Loucy (cell line): ENCODE data around the gene CFAP298.

Experiments used
- H2AFZ ChIP-seq: fragments of 200-600 bp; sonication (generic); 2 replicates; pipeline ENCODE4 v1.6.0; 2016; ENCODE audit warnings: antibody characterized with exemption, mild to moderate bottlenecking, low read length, moderate library complexity
- H3F3A ChIP-seq: fragments of 200-600 bp; 2 replicates; pipeline ENCODE4 v1.6.0; 2016; ENCODE audit warnings: antibody characterized with exemption, low read depth, mild to moderate bottlenecking
- H3K27me3 ChIP-seq: fragments of 200-600 bp; sonication (generic); 2 replicates; pipeline ENCODE4 v1.6.1; 2014; ENCODE audit warnings: low read length, mild to moderate bottlenecking; ENCODE audit not compliant: insufficient read depth, poor library complexity, severe bottlenecking
- H3K36me3 ChIP-seq: fragments of 200-600 bp; sonication (generic); 2 replicates; pipeline ENCODE4 v1.6.1; 2016; ENCODE audit warnings: low read length; ENCODE audit not compliant: insufficient read depth
- H3K4me1 ChIP-seq: fragments of 200-600 bp; sonication (generic); 2 replicates; pipeline ENCODE4 v1.5.1; 2014; ENCODE audit warnings: low read length, mild to moderate bottlenecking; ENCODE audit not compliant: insufficient read depth, poor library complexity, severe bottlenecking
- H3K4me2 ChIP-seq: fragments of 200-600 bp; sonication (generic); 2 replicates; pipeline ENCODE4 v1.6.0; 2014; ENCODE audit warnings: antibody characterized with exemption, low read length, low read depth, mild to moderate bottlenecking; ENCODE audit not compliant: poor library complexity, severe bottlenecking
- H3K4me3 ChIP-seq: fragments of 200-600 bp; sonication (generic); 2 replicates; pipeline ENCODE4 v1.5.1; 2014; ENCODE audit warnings: low read length, mild to moderate bottlenecking, mixed read lengths; ENCODE audit not compliant: poor library complexity, severe bottlenecking
- H3K79me2 ChIP-seq: fragments of 200-600 bp; sonication (generic); 2 replicates; pipeline ENCODE4 v1.6.1; 2014; ENCODE audit warnings: low read length; ENCODE audit not compliant: insufficient read depth
- H3K9ac ChIP-seq: fragments of 200-600 bp; sonication (generic); 2 replicates; pipeline ENCODE4 v1.6.0; 2014; ENCODE audit warnings: mild to moderate bottlenecking, low read depth, low read length, moderate library complexity; ENCODE audit not compliant: poor library complexity, severe bottlenecking
- H3K9me2 ChIP-seq: fragments of 200-600 bp; sonication (generic); replicated peaks from 2 replicates; pipeline ENCODE4 v1.6.1; 2016; ENCODE audit warnings: low read depth, low read length, mixed read lengths
- H3K9me3 ChIP-seq: fragments of 200-600 bp; sonication (generic); 2 replicates; pipeline ENCODE4 v1.6.1; 2014; ENCODE audit warnings: mild to moderate bottlenecking, antibody characterized with exemption, low read length, low read depth; ENCODE audit not compliant: insufficient read depth
- H4K20me1 ChIP-seq: fragments of 200-600 bp; sonication (generic); 2 replicates; pipeline ENCODE4 v1.6.0; 2014; ENCODE audit warnings: antibody characterized with exemption, low read length, mild to moderate bottlenecking; ENCODE audit not compliant: insufficient read depth, poor library complexity, severe bottlenecking
- EZH2phosphoT487 ChIP-seq: fragments of 200-600 bp; IDR thresholded peaks from 2 replicates; pipeline ENCODE4 v1.6.1; 2018; ENCODE audit warnings: antibody characterized with exemption, mild to moderate bottlenecking, moderate library complexity, borderline replicate concordance
- TF ChIP-seq, protein P1 (sequence below): fragments of 200-600 bp; sonication (generic); conservative IDR thresholded peaks from 2 replicates; pipeline ENCODE4 v1.5.1; 2014; ENCODE audit warnings: mild to moderate bottlenecking, antibody characterized with exemption, low read length

CFAP298 gene

DNA sequence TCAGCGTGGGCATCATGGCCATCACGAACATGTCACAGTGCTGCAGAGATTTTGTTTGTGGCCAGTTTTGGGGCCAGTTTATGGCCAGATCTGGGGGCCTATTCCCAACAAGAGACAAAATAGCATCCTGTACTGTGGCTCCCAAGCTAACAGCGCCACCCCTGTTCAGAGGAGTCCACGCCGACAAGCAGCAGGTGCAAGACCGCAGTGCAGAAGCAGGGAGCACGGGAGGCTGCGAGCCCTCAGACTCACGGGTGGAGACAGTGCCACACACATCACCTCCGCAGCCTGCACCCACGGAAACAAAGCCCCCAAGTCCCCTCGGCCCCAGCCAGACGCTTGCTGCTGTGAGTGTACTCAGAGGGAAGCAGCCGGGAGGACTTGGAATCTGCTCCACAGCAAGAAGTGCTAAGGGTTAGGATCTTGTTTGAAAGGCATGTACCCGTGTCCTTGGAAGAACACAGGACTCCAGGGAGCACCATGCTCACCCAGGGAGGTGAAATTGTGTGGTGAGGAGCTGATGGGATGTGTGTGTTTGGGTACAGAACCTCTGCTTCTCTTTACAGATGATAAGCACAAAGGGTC, 34.0 kb downstream of the CFAP298 start:
- Histone ChIP-seq H3K9me3 (no peaks in the 10 kb centered on the region), H3F3A (no peaks in the 10 kb centered on the region), H3K4me3 (no peak overlapping the region), H3K9ac (no peak overlapping the region), H4K20me1 (no peaks in the 10 kb centered on the region), H3K79me2 (no peaks in the 10 kb centered on the region), H3K27me3 (no peaks in the 10 kb centered on the region), H2AFZ (no peak overlapping the region), H3K4me1 (no peaks in the 10 kb centered on the region), H3K9me2 (no peaks in the 10 kb centered on the region), H3K4me2 (no peak overlapping the region), H3K36me3 (no peaks in the 10 kb centered on the region)
- TF ChIP-seq, protein P1, sequence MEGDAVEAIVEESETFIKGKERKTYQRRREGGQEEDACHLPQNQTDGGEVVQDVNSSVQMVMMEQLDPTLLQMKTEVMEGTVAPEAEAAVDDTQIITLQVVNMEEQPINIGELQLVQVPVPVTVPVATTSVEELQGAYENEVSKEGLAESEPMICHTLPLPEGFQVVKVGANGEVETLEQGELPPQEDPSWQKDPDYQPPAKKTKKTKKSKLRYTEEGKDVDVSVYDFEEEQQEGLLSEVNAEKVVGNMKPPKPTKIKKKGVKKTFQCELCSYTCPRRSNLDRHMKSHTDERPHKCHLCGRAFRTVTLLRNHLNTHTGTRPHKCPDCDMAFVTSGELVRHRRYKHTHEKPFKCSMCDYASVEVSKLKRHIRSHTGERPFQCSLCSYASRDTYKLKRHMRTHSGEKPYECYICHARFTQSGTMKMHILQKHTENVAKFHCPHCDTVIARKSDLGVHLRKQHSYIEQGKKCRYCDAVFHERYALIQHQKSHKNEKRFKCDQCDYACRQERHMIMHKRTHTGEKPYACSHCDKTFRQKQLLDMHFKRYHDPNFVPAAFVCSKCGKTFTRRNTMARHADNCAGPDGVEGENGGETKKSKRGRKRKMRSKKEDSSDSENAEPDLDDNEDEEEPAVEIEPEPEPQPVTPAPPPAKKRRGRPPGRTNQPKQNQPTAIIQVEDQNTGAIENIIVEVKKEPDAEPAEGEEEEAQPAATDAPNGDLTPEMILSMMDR: peak; percentile 40
- TF ChIP-seq EZH2phosphoT487: no peak

DNA sequence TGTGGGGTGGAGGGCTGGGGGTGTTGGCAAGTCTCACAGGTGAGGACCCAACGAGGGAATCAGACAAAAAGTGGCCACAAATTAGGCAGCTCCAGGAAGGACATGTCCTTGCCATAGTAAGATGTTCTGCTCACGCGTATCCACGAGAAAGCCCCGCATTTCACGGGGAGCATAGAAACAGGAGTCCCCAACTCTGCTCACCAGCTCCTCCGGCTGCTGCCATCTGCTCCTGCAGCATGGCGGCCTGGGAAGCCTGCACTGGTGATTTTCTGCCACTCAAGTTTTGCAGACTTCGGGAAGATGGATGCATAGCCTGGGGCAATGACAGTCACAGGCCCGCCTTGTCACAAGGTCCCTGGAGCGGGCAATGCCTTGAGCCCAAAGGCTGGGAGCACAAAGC, 36.2 kb downstream of the CFAP298 start:
- H3K9ac ChIP-seq: no peak overlapping the region
- no peaks in the 10 kb centered on the region for H3K9me3 ChIP-seq
- H3K36me3 ChIP-seq: no peaks in the 10 kb centered on the region
- H3K4me1 ChIP-seq: no peaks in the 10 kb centered on the region
- H4K20me1 ChIP-seq: no peaks in the 10 kb centered on the region
- no peaks in the 10 kb centered on the region for H3F3A ChIP-seq
- no peak overlapping the region for H3K4me3 ChIP-seq
- H3K27me3 ChIP-seq: no peaks in the 10 kb centered on the region
- TF ChIP-seq, protein P1: no peak
- no peak for TF ChIP-seq EZH2phosphoT487
- no peak overlapping the region for H3K4me2 ChIP-seq
- no peak overlapping the region for H2AFZ ChIP-seq
- no peaks in the 10 kb centered on the region for H3K79me2 ChIP-seq
- no peaks in the 10 kb centered on the region for H3K9me2 ChIP-seq

DNA sequence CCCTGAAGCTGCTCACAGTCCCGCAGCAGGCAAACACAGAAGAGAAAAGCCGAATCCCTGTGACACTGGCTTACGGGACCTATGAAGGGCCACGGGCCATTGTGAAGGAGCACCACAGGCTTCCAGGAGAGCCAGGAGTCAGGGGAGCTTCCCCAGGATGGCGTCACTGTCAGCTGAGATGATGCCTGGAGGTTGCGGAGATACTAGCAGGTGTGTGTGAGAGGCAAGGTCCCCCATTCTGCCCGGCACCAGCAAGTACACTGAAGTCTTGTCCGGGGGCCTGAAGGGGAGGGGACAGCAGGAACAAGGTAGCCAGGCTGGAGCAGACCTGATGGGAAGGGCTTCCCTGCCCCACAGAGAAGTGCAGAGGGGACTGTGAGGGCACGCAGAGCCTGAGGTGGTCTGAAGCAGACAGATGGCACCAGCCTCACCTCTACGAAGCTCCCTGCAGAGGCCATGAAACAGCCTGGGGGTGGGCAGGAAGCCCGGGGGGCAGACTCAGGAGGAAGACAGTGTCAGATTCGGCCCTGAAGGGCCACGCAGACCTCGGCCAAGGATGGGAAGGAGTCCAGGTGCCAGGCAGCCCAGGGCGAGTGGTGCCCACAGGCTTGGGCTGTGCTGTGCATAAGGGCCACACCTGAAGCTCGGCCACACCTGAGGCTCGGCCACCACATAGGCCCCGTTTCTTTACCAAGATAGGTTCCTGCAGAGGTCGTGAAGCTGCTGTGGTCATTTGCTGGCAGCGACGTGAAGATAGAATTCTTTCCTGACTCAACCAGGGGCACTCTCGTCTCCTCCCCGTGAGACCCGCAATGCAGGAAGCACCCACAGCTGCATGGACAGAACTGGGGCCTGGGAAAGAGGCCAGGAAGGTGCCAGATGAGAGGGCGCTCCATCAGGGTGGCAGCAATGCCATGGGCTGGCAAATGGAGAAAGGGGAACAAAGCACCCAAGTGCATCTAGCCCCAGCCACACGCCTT, 36.9 kb downstream of the CFAP298 start:
- Histone ChIP-seq H3K36me3 (no peaks in the 10 kb centered on the region), H3K9me3 (no peaks in the 10 kb centered on the region), H3K27me3 (no peaks in the 10 kb centered on the region), H3K4me2 (no peak overlapping the region), H3K4me3 (no peak overlapping the region), H3K9me2 (no peaks in the 10 kb centered on the region), H3K9ac (no peak overlapping the region), H2AFZ (no peak overlapping the region), H3K4me1 (peaks cover under 1% of the 10 kb centered on the region), H4K20me1 (no peaks in the 10 kb centered on the region), H3F3A (no peaks in the 10 kb centered on the region), H3K79me2 (no peaks in the 10 kb centered on the region)
- TF ChIP-seq, protein P1: no peak
- no peak for TF ChIP-seq EZH2phosphoT487
